ENCODE measurements around the gene WLS. TPM values are rescaled to one million over a fixed set of nuclear protein-coding genes. Genes with fewer than 3 reads are reported as not detected.

WLS gene
- total RNA-seq, 2 donors from 2014 or later = 0.11 TPM; not detected in 1

DNA sequence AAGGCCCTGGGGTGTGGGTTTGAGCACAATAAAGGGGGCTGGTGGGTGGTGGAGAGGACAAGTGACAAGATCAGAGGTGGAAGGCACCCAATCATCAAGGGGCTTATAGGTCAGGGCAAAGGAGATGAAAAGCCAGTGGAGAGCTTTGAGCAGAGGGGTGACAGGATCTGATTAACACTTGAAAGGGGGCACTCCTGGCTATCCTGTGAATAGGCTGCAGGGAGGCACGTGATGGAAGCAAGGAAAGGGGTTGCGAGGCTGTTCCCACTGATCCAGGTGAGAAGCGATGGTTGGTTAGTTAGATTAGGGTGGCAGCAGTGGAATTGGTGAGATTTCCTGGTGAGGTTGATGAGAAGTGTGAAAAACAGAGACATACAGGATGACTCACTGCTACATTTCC is 80.6 kb downstream of the WLS start:
- no peaks in the 10 kb centered on the region for H3K9me3 Mint-ChIP-seq
- no peak overlapping the region for H3K27ac Mint-ChIP-seq
- peaks cover 9% of the 10 kb centered on the region for H3K27me3 Mint-ChIP-seq
- H3K4me1 Mint-ChIP-seq = no peaks in the 10 kb centered on the region
- ATAC-seq (replicated peaks) = no peak
- H3K4me3 Mint-ChIP-seq = no peak overlapping the region
- no peaks in the 10 kb centered on the region for H3K36me3 Mint-ChIP-seq (ENCODE audit: low read depth)

- no peak overlapping the region for H3K27ac Mint-ChIP-seq
- no peaks in the 10 kb centered on the region for H3K4me1 Mint-ChIP-seq
- H3K27me3 Mint-ChIP-seq = peaks cover 9% of the 10 kb centered on the region
- ATAC-seq (replicated peaks) = no peak
- no peak overlapping the region for H3K4me3 Mint-ChIP-seq
- H3K36me3 Mint-ChIP-seq (ENCODE audit: low read depth) = no peaks in the 10 kb centered on the region
- H3K9me3 Mint-ChIP-seq = no peaks in the 10 kb centered on the region
These were observed 82.4 kb downstream of the WLS start for GRCh38 chr1:68149907-68150306.

GRCh38 chr1:68149110-68149798 is 83.1 kb downstream of the WLS start:
- Mint-ChIP-seq H3K36me3 (ENCODE audit: low read depth) (no peaks in the 10 kb centered on the region), H3K4me1 (no peaks in the 10 kb centered on the region), H3K27ac (no peak overlapping the region), H3K27me3 (peaks cover 7% of the 10 kb centered on the region), H3K9me3 (no peaks in the 10 kb centered on the region), H3K4me3 (no peak overlapping the region)
- ATAC-seq (replicated peaks) = no peak

DNA sequence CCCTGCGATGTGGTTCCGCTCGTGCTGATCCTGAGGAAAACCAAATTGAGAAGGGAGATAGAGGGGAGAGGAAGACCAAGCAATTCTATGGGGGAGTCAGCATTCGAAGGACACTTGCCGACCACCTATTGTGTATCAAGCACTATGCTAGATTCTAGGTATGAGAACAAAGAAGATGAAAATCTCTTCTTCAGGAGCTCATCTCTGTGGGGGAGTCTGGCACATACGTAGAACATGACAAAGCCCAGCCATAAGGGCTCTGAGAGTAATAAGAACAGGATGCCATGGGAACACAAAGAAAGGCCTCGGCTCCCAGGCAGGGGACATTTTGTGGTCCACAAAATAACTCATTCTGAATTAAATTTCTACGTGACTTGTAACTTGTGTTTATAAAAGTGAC is 83.7 kb downstream of the WLS start:
- Mint-ChIP-seq H3K36me3 (ENCODE audit: low read depth) (no peaks in the 10 kb centered on the region), H3K4me3 (no peak overlapping the region), H3K27ac (no peak overlapping the region), H3K4me1 (no peaks in the 10 kb centered on the region), H3K27me3 (peaks cover 7% of the 10 kb centered on the region), H3K9me3 (no peaks in the 10 kb centered on the region)
- ATAC-seq (replicated peaks) = no peak

GRCh38 chr1:68147534-68148171 is 84.7 kb downstream of the WLS start:
- Mint-ChIP-seq H3K27me3 (peaks cover 7% of the 10 kb centered on the region), H3K4me3 (no peak overlapping the region), H3K4me1 (no peaks in the 10 kb centered on the region), H3K9me3 (no peaks in the 10 kb centered on the region), H3K27ac (no peak overlapping the region), H3K36me3 (ENCODE audit: low read depth) (no peaks in the 10 kb centered on the region)
- ATAC-seq (replicated peaks) = no peak

DNA sequence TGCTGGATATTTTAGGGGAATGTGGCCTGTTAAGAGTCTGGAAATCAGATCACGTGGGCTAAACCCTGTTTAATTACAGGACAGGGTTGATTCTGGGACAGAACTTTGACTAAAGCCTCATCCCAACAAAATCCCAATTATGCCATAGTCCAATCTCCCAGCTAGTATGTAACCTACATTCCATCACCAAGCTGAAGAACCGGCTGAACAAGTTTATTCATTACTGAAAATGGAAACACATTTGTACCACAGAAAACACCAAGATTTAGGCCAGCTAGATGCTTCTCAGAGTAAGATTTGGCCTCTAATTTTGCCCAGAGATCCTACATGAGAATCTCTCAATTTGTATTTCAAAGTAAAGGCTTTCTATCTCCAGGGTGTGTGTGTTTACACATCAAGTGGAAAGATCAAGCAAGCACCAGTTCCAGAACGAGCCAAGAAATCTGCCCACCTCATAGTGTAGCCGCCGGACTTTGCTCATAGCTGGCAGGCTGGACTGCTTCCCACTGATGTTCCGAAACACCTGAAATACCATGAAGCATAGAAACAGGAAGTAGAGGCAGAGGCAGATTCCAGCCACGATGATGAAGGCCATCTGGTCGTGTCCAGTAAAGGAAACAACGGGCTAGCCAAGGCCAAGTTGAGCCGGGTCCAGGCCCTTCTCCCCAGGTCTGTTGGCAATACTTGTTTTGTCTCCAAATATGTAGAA is 86.8 kb downstream of the WLS start:
- Mint-ChIP-seq H3K36me3 (ENCODE audit: low read depth) (no peaks in the 10 kb centered on the region), H3K4me3 (no peak overlapping the region), H3K9me3 (no peaks in the 10 kb centered on the region), H3K27ac (no peak overlapping the region), H3K4me1 (no peaks in the 10 kb centered on the region), H3K27me3 (peaks cover 12% of the 10 kb centered on the region)
- ATAC-seq (replicated peaks) = no peak

DNA sequence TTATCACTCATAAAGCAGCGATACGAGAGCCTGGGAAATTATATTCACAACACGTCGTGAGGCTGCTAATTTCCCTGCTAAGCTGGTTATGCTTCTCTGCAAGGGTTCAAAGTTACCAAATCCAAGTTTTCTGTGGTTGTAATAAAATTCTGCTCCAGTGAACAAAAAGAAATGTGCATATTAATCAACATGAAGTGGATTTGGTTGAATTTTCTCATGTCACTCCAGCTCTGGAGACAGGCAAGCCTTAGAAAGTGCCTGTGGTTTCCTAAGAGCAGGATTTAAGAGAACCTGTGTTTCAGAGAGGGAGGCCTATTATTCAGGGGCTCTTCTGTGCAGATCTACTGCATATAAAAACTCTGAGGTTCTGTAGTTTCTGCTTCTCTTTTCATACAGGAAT is 87.5 kb downstream of the WLS start:
- no peak for ATAC-seq (replicated peaks)
- no peaks in the 10 kb centered on the region for H3K9me3 Mint-ChIP-seq
- H3K36me3 Mint-ChIP-seq (ENCODE audit: low read depth) = no peaks in the 10 kb centered on the region
- H3K4me3 Mint-ChIP-seq = no peak overlapping the region
- no peaks in the 10 kb centered on the region for H3K4me1 Mint-ChIP-seq
- peaks cover 14% of the 10 kb centered on the region for H3K27me3 Mint-ChIP-seq
- H3K27ac Mint-ChIP-seq = no peak overlapping the region

- peaks cover 11% of the 10 kb centered on the region for H3K27me3 Mint-ChIP-seq
- no peaks in the 10 kb centered on the region for H3K9me3 Mint-ChIP-seq
- H3K4me3 Mint-ChIP-seq = no peak overlapping the region
- no peaks in the 10 kb centered on the region for H3K4me1 Mint-ChIP-seq
- no peak overlapping the region for H3K27ac Mint-ChIP-seq
- H3K36me3 Mint-ChIP-seq (ENCODE audit: low read depth) = no peaks in the 10 kb centered on the region
- ATAC-seq (replicated peaks) = no peak
These were observed 88.7 kb downstream of the WLS start for GRCh38 chr1:68143633-68144032.

- Mint-ChIP-seq H3K4me1 (no peaks in the 10 kb centered on the region), H3K36me3 (ENCODE audit: low read depth) (no peaks in the 10 kb centered on the region), H3K4me3 (no peak overlapping the region), H3K9me3 (no peaks in the 10 kb centered on the region), H3K27me3 (peaks cover 11% of the 10 kb centered on the region), H3K27ac (no peak overlapping the region)
- ATAC-seq (replicated peaks) = no peak
These were observed 89.9 kb downstream of the WLS start for GRCh38 chr1:68142461-68142860.

DNA sequence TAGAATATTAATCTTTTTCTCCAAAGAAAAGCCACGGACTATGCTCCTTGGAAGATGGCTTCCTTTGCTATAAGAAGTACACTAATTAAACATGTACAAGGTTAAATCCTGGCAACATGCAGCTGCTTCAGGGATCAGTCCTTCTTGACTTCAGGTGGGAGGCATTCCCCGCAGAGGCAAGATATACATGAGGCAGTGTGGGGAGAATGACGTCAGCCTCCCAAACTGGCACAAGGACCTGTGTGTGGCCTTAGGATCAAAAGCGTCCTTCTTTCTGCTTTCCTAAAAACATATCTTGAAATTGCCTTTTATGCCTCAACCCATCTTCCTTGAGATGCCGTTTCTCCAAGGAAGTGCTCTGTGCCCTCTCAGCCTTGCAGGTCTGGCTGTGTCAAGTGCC is 90.3 kb downstream of the WLS start:
- H3K27ac Mint-ChIP-seq = no peak overlapping the region
- H3K4me3 Mint-ChIP-seq = no peak overlapping the region
- peaks cover 11% of the 10 kb centered on the region for H3K27me3 Mint-ChIP-seq
- no peaks in the 10 kb centered on the region for H3K9me3 Mint-ChIP-seq
- H3K36me3 Mint-ChIP-seq (ENCODE audit: low read depth) = no peaks in the 10 kb centered on the region
- ATAC-seq (replicated peaks) = no peak
- no peaks in the 10 kb centered on the region for H3K4me1 Mint-ChIP-seq

DNA sequence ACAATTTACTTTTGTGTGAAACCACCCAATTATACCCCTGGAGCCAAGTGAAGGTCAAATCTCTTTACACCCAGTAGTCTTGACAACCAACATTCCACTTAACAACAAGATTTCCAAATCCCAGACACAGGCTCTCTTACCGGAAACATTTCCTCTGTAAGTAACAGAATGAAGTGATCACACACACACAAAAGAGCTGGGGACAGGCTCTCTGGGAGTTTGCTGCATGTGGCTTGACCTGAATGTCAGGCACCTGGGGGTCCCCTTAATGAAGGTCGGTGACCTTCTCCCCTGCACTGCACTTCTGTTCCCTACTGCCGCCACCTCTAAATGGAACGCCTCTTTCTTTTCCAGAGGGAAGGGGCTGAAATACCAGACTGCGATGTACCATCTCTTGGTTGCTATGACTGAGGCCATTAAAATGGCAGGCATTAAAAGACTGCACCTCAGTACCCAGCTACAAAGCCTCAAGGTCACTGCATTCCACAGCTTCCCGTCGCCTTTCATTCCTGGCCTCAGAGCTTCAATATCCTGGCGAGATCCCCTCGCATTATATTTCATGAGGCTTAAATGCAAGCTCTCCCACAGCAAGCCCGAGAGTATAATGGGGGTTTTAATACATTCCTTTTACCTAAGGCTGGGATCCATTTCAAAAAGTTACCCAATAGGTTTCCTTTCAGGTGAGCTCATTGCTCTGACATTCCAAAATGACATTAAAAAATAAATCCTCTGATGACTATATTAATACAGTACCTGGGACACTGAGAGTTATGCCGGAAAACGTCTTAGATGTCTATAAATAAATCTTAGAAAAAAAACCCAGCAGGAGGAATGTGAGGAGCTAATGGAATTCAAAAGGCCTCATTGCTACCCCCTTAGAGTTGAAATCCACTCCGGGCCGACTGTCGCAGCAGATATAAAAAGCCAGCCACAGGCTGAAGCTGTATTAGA is 91.0 kb downstream of the WLS start:
- H3K9me3 Mint-ChIP-seq = no peaks in the 10 kb centered on the region
- H3K4me1 Mint-ChIP-seq = no peaks in the 10 kb centered on the region
- H3K36me3 Mint-ChIP-seq (ENCODE audit: low read depth) = no peaks in the 10 kb centered on the region
- H3K27me3 Mint-ChIP-seq = peaks cover 9% of the 10 kb centered on the region
- no peak overlapping the region for H3K27ac Mint-ChIP-seq
- no peak for ATAC-seq (replicated peaks)
- H3K4me3 Mint-ChIP-seq = no peak overlapping the region

DNA sequence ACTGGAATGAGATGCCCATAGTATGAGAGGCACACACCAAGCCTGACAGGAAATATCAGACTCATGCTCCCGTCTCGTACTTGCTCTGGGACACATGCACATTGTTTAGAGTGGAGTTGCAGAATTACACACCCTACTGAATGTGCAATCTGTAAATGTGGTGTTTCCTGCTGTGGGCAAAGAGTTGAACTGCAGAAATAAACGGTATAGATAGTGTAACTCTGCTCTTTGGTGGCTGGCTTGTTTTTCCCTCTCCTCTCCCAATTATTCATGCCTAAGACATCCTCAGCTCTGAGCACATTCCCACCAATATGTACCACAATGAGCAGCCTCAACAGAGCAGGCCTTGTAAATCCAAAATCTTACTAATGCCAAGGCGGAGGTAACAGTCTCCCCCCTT is 91.8 kb downstream of the WLS start:
- Mint-ChIP-seq H3K4me3 (no peak overlapping the region), H3K27ac (no peak overlapping the region), H3K9me3 (no peaks in the 10 kb centered on the region), H3K36me3 (ENCODE audit: low read depth) (no peaks in the 10 kb centered on the region), H3K4me1 (no peaks in the 10 kb centered on the region), H3K27me3 (peaks cover 7% of the 10 kb centered on the region)
- no peak for ATAC-seq (replicated peaks)

GRCh38 chr1:68136187-68136586 is 96.1 kb downstream of the WLS start:
- no peaks in the 10 kb centered on the region for H3K36me3 Mint-ChIP-seq (ENCODE audit: low read depth)
- H3K27me3 Mint-ChIP-seq = peaks cover 12% of the 10 kb centered on the region
- no peak overlapping the region for H3K4me3 Mint-ChIP-seq
- ATAC-seq (replicated peaks) = no peak
- no peaks in the 10 kb centered on the region for H3K4me1 Mint-ChIP-seq
- no peaks in the 10 kb centered on the region for H3K9me3 Mint-ChIP-seq
- H3K27ac Mint-ChIP-seq = no peak overlapping the region

DNA sequence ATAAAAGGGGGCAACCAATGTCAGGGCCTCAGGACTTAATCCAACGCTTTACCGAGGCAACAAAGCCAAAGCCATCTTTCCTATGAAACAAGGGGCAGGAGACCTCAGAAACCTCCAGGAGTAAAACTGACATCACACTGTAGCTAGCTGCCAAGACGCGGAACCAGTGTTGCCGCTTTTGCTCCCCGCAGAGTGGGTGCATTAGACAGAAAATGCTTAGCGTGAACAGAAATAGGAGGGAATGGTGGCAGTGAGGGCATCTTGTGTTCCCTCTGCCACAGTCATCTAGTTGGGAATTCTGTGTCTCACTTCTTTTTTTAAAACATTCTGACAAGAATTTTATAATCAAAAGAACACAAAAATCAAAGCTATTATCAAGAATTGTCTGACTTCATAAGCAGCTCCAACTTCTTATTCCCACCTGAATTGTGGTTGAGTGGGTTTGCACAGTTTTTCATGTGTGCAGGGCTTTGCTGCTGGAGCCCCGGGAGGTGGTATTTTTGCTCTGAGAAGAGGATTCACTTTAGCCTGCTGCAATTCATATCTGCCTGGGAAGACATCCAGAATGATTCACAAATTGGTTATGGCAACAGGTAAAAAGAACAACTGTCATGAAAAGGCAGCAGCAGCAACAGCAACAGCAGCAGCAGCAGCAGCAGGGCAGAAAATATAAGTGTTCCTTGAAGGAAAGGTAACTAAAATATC is 99.7 kb downstream of the WLS start:
- no peaks in the 10 kb centered on the region for H3K9me3 Mint-ChIP-seq
- no peak for ATAC-seq (replicated peaks)
- no peak overlapping the region for H3K27ac Mint-ChIP-seq
- peaks cover 5% of the 10 kb centered on the region for H3K27me3 Mint-ChIP-seq
- H3K4me3 Mint-ChIP-seq = no peak overlapping the region
- H3K4me1 Mint-ChIP-seq = no peaks in the 10 kb centered on the region
- H3K36me3 Mint-ChIP-seq (ENCODE audit: low read depth) = no peaks in the 10 kb centered on the region

Measured in activated T-helper 17 cell treated with anti-CD3 and anti-CD28 coated beads, Interleukin-2, amount 50 U/mL, for 72 hours (primary cell).